GM19043 (cell line): ENCODE measurements around the gene CPT1B.

Experiments used
- ATAC-seq: cut with Tn5 transposase; IDR thresholded peaks from one replicate; pipeline ENCODE4 v1.9.1; 2021; ENCODE audit warnings: low read depth; ENCODE audit not compliant: unreplicated experiment

The CPT1B gene

DNA sequence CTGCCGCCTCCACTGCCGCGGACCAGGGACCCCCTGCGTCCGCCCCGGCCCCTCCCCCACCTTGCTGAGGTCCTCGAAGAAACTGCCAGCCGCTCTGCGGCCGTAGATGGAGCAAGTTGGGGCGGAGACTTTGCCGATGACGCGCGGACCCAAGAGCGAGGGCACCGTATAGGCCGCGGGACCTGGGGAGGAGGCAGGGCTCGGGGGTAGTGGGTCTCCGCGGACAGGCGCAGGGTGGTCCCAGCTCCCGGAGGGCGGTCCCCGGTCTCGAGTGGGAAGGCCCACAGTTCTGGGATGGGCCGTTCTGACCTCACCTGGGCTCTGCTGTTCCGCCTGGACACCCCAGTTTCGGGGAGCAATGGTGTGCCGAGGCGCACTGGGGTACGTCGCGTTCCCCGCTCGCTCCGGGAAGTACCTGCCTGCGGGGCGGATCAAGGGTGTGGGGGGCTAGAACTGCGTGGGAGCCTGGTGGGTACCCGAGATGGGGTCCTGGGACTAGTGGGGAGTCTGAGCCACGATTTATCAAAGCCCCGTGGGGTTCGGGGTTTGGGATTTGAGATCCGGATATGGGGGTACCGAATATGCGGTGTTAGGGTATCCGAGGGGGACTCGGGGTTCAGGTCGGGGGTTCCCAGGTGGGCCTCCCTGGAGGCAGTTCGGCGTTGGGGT is 47.2 kb downstream of the CPT1B start:
- ATAC-seq = no peak

DNA sequence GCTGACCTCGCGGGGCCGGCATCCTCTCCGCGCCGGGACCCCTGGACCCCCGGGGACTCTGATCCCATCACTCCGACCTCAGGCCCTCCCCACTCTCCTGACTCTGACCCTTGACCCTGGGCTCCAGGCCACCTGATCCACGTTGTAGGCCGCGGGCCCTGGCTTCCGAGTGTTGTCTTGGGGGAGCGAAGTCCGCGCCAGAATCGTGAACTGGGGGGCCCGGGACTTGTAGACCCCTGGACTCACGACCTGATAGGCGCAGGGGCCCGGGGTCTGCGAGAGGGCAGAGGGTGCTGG is 47.7 kb downstream of the CPT1B start:
- ATAC-seq = no peak

DNA sequence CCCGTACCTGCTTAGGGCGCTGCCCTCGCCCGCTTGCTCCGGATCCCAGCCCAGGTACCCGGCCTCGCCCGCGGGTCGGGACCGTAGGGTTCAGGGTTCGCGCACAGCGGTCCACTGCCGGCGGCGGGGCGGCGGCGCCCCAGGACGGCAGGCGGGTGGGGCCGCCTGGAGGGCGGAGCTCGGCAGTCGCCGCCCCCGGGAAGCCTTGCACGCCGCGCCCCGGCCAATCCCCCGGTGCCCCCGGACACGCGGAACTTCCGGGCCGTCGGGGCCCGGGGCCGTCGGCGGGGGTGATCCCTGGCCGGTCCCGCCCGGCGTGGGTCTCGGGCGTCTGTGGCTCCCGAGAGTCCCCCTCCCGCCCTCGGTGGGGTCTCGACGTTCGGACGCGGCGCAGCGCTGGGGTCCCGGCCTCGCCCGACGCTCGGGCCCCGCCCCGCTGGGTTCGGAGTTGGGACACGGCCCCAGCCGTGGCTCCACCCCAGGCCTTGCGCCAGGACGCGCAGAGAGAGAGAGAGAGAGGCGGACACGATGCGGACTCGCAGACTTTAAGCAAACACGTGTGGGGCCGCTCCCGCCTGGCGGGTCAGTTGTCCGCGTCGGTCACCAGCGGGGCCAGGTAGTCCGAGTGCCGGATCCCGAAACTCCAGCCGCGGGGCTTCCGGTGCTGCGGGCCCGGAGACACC is 48.2 kb downstream of the CPT1B start, which contains the start of gene TYMP:
TSS of gene TYMP (minus strand) at position 116 of the 683 bp plus-strand sequence. CDS start 303 bp downstream, outside the sequence.
- ATAC-seq = no peak

DNA sequence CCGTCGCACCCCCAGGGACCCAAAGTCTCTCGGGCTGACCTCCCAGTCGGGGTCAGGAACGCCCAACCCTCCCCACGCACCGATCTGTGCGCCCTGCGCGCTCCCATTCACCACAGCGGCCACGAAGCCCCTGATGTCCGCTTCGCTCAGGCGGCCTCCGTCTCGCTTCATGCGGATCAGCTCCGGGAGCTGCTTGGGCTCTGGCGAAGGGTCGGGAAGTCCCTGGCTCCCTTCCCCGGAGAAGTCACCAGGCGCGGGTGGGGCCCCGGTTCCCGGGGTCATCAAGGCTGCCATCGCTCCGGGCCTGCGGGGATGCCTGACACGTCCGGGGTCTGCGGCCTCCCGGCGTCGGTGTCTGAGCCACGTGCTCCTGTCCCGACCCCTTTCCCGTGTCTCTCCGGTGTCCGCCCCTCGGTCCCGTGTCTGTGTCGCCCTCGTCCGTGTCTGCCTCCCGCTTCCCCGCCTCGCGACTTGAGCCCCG is 48.8 kb downstream of the CPT1B start:
- ATAC-seq = no peak

DNA sequence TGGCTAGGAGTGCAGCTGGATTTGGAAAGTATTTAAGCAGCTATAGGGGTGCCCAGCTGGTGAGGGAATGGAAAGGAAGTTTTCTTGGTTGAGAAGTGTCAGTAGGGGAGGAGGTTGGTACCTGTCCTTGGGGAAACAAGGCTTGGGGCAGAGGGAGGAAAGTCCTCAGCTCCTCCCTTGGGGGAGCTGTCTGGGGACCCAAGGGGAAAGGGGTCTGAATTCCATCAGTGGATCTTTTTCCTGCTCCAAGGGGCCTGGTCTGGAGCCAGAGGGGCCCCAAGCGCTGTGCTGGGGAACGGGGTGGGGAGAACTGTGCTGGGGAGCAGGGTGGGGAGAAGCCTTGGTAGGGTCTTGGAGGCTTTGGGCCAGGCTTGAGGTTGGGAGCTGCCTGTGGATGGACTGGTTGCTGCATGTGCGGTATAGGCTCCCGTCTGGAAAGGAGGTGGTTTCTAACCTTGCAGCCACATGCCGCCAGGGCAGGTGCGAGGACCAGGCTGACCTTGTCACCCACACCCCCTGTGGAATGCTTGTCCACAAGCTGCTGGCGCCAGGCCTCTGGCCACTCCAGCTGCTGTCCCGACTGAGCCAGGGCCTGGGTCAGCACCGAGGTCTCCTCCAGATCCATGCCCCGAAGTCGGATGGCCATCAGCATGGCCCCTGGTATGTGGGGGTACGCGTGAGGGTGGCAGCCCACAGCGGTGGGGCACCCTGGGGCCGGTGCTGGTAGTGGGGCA is 49.4 kb downstream of the CPT1B start:
- no peak for ATAC-seq

DNA sequence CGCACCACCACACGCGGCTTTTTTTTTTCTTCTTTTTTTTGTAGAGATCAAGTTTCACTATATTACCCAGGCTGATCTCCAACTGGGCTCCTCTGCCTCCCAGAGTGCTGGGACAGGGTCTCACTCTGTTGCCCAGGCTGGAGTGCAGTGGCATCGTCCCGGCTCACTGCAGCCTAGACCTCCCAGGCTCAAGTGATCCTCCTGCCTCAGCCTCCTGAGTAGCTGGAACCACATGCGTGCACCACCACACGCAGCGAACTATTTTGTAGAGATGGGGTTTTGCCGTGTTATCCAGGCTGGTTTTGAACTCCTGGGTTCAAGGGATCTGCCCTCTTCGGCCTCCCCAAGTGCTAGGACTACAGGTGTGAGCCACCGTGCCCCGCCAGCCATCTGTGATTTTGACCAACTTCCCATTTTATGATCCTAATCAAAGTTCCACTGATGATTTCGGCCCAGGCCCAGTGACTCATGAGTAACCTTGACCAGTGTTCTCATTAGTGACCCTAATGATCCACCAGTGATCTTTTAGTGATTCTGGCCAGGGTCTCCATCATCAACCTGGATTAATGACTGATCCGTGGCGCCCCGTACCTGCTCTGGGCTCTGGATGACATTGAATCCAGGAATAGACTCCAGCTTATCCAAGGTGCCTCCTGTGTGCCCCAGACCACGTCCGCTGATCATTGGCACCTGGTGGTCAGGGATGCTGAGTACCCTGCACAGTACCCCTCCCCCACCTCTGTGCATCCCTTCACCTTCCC is 50.1 kb downstream of the CPT1B start:
- ATAC-seq = no peak

DNA sequence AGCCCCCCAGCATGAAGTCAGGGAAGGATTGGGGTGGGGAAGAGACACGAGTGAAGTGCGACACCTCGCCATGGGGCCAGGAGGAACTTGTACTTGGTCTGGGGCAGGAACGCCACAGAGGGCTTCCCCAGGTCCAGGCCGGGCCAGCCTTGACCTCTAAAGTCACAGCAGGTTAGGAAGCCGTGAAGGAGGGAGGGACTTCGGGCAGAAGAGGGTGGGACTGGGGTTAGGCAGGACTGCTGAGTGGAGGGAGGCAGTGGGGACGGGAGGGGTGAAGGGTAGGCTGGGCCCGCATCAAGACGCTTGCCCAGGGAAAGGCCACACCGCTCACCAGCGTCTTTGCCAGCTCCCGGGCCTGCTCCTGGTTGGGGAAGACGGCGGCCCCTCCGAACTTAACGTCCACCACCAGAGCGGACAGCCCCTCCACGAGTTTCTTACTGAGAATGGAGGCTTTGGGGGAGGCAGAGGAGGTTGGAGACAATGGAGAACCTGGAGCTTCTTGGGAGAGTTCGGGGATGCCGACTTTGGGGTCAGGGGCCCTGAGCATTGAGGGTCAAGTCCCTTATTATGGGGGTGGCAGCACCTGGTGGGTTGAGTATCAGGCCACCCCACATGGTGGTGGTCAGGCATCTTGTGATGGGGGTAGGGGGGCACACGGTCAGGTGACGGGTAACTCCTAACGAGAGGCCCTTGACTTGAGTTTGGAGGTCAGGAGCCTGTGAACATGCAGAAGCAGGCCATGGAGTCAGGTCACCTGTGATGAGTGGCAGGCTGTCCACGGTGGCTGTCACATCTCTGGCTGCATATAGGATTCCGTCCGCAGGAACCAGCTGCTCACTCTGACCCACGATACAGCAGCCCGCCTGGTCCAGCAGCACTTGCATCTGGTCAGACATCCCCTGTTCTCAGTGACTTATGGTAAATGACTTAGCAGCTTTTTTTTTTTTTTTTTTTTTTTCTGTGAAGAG is 51.1 kb downstream of the CPT1B start:
- ATAC-seq = no peak

DNA sequence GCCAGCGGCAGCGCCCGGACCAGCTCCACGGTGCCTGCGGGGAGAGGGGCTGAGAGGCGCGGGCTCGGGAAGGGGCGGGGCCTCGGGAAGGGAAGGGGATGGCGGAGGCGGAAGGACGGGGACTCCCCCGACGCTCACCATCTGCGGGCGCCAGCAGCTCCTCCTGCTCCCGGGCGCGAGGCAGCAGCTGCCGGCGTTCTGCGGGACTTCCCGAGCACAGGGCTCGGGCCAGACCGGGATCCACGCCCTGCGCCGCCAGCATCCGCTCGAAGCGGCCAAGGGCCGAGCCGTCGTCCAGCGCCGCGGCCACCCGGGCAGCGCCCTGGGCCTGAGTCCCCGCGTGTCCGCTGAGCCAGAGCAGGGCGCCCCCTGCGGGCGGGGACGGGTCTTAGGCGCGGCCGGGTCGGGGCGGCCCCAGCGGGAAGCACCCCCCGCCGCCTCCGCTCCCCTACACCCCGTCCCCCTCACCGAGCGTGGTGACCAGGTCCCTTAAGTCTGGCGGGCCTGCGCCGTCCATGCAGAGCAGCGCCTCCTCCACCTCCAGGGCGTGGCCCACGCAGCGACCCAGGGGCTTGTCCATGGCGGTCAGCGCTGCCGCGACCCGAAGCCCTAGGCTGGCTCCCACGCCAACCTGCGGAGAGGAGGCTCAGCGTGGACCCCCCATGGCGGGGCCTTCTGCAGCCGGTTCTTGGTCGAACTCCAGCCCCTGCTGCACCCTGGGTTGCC is 52.0 kb downstream of the CPT1B start:
- peak; percentile 28 for ATAC-seq

DNA sequence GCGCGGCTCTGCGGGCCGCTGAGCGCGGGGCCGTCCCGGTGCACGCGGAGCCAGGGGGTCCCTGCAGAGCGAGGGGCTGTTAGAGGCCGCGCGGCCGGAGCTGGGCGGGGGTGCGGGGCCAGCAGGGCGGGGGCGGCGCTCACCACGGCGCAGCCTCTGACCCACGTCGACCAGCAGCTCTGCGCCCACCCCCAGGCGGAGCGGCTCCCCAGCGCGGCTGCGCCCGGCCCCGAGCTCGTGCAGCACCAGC is 52.4 kb downstream of the CPT1B start:
- no peak for ATAC-seq

DNA sequence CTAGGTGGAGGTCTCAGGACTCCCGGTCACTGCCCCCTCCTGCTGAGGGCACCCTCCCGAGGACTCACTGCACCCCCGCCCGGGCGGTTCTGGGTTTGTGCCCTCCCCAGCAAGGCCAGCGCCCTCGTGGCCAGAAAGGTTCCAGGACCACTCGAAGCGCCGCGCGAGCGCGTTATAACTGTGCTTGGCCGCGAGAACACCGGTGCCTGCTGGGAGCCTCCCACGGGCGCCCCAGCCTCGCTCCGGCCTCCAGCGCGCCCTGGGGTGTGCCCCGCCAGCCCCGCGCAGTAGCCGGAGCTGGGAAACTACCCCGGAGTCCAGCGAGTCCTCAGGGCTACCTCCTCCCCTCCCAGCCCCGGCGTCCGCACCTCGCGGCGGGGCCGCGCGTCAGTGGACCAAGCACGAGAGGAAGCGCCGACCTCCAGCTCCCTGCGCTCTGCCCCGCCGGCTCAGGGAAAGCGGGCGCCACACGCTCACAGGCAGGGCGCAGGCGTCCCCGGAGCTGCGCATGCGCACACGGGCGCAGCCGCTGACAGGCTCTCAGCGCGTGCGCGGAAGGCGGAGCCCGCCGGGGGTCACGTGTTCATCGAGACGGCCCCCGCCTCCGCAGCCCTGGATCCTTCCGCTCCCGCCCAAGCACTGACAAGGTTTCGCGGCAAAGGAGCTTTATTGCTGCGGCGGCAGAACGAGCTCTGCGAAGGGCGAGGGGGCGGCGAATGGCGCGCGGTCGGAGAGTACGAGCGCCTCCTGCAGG is 52.9 kb downstream of the CPT1B start, which contains the start of gene SCO2:
TSS of gene SCO2 (minus strand) at position 495 of the 754 bp plus-strand sequence. CDS start 1,187 bp downstream, outside the sequence.
- ATAC-seq = peak; percentile 35

DNA sequence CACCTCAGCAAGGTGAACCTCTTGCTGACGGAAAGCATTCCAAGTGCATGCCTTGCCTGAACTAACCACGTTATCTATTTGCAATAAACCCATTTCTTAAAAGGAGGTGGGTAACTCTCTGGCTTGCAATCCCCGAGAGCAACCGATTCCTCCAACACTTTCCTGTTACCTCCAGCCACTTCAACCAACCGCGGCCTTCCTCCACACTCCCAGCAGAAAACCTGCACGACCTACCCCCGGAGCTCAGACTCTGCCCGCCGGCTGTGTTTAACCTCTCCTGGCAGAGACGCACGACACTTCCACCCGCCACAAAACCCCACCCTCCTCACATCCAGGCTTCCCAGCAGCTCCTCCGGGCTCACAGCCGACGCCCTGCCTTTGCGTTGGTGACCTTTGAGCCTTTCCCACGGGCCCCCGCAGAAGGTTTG is 53.5 kb downstream of the CPT1B start:
- no peak for ATAC-seq

DNA sequence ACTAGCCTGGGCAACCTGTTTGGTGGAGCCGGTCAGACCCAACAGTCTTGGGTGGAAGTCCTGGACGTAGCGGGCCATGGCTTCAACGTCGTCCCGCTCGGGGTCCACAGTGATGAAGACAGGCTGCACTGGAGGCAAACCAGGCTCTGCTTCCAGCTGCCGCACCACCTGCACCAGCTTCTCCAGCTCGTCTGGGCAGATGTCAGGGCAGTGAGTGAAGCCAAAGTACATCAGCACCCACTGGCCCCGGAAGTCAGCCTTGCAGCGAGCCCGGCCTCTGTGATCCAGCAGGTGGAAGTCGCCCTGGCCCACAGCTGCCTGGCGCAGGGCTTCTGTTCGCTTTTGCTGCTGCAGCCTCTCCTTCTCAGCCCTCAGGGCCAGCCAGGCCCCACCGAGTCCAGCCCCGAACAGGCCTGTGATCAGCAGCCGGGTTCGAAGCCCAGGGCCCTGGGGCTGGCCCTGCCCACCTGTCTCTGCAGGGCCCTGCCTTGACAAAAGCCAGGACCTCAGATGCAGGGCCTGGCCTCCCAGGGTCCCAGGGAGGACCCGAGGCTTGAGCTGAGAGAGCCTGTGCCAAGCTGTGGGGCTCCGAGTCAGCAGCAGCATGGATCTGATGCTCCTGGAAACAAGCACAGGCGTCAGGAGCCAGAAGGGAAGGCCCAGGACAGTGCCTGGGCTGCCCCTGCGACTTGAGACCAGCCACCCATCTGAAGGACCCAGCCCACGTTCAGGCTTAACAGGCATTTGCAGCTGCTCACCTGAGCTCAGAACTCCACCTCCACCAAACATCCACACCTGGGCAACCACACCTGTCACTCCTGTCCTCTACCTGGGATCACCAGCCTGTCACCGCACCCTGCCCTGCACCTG is 54.2 kb downstream of the CPT1B start:
- no peak for ATAC-seq

DNA sequence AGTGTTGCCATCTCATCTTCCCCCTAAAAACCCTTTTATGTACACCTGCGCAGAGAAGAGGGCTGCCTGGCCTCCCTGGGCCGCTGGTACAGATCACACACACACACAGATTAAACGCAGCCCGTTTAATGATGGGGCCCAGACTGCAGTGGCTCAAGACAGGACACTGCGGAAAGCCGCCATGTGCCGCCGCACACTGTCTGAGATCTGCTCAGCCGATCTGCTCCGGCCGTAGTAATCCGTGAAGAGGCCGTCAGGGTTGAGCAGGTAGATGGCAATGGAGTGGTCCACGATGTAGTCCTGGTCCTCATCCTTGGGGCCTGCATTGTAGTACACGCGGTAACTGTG is 54.8 kb downstream of the CPT1B start:
- no peak for ATAC-seq

DNA sequence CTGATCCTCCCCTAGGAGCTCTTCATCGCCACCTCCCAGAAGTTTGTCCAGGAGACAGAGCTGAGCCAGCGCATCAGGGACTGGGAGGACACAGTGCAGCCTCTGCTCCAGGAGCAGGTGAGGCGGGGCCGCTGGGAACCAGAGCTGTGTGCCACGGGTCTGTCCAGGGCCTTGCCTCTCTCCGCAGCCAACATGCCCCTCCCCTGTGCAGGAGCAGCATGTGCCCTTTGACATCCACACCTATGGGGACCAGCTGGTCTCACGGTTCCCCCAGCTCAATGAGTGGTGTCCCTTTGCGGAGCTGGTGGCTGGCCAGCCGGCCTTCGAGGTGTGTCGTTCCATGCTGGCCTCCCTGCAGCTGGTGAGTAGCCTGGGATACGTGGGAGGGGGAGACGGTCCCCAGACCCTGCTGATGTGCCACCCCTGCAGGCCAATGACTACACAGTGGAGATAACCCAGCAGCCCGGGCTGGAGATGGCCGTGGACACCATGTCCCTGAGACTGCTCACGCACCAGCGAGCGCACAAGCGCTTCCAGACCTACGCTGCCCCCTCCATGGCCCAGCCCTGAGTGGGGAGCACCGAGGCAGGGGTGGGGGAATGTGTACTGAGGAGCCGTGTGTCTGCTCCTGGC is 55.3 kb downstream of the CPT1B start:
- no peak for ATAC-seq

DNA sequence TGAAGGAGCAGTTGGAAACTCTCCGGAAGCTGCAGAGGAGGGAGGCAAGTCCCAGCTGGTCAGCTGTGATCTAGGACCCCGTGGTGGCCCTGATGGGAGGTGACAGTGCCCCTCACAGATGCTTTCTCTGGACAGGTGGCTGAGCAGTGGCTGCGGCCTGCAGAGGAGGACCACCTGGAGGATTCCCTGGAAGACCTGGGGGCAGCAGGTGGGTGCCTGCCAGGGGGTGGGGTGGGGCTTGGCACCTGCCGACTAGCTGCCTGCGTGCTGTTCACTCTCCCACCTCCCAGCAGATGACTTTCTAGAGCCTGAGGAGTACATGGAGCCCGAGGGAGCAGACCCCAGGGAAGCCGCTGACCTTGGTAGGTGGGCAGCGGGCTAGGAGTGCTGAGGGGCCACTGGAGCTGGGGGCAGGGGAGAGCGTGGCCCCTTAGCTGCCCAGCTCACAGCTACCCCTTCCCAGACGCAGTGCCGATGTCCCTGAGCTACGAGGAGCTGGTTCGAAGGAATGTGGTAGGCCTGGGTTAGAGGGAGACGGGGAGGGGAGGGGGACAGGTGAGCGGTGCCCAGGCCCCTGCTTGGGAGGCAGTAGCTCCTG is 55.9 kb downstream of the CPT1B start:
- ATAC-seq = no peak

DNA sequence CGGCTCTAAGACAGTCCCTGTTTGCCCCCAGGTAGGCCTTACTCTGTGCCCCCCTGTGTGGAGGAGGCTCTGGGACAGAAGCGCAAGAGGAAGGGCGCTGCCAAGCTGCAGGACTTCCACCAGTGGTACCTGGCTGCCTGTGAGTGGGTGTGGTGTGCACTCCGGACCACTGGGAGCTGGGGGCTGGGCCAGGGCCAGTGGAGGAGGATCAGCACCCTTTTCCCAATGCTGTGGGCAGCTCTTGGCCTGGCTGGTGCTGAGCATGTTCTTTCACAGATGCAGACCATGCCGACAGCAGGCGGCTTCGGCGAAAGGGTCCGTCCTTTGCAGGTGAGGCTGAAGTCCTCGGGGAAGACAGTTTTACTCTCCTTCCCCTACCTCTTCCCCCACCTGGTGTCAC is 56.5 kb downstream of the CPT1B start:
- no peak for ATAC-seq
